ENCODE results near the gene TYROBP. TPM values are rescaled to one million over a fixed set of nuclear protein-coding genes. Genes with fewer than 3 reads are reported as not detected.

The TYROBP gene
- total and polyA plus RNA-seq, 2 of the 8 experiments (the other 6 are each of a cell fraction or from before 2014, with no cell fraction given): 0.18 TPM; not detected in 1

DNA sequence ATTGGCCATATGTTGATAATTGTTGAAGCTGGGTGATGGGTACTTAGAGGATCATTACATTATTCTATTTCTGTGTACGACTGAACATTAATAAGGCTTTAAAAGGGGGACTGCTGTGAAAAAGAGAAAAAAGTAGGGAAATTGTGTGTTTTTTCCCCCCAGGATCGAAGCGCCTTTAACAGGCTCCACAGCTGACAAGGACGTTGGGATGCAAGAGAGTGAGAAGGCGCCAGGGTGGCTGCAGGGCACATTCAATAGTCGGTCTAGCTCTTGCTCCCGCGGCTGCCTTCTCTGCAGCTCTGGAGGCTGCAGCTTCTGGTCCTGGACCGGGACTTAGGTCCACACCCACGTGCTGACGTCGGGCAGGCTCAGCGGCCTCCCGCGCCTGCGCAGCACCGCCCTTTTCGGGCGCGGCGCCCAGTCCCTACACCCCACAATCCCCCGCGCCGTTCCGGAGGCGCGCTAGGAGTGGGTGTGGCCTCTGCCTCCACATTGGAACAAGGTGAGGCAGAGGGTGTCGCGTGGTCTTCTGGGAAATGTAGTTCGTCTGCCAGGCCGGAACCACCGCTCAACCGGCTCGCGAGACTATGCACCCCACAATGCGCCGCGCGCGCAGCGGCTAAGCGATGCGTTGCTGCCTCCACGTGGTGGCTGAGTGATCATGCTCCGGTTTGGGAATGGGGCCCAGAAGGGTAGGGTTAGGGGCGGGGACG lies 23.2 kb upstream of the TYROBP start (continued):
- TF ChIP-seq, protein P1, sequence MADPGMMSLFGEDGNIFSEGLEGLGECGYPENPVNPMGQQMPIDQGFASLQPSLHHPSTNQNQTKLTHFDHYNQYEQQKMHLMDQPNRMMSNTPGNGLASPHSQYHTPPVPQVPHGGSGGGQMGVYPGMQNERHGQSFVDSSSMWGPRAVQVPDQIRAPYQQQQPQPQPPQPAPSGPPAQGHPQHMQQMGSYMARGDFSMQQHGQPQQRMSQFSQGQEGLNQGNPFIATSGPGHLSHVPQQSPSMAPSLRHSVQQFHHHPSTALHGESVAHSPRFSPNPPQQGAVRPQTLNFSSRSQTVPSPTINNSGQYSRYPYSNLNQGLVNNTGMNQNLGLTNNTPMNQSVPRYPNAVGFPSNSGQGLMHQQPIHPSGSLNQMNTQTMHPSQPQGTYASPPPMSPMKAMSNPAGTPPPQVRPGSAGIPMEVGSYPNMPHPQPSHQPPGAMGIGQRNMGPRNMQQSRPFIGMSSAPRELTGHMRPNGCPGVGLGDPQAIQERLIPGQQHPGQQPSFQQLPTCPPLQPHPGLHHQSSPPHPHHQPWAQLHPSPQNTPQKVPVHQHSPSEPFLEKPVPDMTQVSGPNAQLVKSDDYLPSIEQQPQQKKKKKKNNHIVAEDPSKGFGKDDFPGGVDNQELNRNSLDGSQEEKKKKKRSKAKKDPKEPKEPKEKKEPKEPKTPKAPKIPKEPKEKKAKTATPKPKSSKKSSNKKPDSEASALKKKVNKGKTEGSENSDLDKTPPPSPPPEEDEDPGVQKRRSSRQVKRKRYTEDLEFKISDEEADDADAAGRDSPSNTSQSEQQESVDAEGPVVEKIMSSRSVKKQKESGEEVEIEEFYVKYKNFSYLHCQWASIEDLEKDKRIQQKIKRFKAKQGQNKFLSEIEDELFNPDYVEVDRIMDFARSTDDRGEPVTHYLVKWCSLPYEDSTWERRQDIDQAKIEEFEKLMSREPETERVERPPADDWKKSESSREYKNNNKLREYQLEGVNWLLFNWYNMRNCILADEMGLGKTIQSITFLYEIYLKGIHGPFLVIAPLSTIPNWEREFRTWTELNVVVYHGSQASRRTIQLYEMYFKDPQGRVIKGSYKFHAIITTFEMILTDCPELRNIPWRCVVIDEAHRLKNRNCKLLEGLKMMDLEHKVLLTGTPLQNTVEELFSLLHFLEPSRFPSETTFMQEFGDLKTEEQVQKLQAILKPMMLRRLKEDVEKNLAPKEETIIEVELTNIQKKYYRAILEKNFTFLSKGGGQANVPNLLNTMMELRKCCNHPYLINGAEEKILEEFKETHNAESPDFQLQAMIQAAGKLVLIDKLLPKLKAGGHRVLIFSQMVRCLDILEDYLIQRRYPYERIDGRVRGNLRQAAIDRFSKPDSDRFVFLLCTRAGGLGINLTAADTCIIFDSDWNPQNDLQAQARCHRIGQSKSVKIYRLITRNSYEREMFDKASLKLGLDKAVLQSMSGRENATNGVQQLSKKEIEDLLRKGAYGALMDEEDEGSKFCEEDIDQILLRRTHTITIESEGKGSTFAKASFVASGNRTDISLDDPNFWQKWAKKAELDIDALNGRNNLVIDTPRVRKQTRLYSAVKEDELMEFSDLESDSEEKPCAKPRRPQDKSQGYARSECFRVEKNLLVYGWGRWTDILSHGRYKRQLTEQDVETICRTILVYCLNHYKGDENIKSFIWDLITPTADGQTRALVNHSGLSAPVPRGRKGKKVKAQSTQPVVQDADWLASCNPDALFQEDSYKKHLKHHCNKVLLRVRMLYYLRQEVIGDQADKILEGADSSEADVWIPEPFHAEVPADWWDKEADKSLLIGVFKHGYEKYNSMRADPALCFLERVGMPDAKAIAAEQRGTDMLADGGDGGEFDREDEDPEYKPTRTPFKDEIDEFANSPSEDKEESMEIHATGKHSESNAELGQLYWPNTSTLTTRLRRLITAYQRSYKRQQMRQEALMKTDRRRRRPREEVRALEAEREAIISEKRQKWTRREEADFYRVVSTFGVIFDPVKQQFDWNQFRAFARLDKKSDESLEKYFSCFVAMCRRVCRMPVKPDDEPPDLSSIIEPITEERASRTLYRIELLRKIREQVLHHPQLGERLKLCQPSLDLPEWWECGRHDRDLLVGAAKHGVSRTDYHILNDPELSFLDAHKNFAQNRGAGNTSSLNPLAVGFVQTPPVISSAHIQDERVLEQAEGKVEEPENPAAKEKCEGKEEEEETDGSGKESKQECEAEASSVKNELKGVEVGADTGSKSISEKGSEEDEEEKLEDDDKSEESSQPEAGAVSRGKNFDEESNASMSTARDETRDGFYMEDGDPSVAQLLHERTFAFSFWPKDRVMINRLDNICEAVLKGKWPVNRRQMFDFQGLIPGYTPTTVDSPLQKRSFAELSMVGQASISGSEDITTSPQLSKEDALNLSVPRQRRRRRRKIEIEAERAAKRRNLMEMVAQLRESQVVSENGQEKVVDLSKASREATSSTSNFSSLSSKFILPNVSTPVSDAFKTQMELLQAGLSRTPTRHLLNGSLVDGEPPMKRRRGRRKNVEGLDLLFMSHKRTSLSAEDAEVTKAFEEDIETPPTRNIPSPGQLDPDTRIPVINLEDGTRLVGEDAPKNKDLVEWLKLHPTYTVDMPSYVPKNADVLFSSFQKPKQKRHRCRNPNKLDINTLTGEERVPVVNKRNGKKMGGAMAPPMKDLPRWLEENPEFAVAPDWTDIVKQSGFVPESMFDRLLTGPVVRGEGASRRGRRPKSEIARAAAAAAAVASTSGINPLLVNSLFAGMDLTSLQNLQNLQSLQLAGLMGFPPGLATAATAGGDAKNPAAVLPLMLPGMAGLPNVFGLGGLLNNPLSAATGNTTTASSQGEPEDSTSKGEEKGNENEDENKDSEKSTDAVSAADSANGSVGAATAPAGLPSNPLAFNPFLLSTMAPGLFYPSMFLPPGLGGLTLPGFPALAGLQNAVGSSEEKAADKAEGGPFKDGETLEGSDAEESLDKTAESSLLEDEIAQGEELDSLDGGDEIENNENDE (IDR thresholded peaks at IDR 0.05; ENCODE audit: insufficient replicate concordance, low read length): no peak
- TF ChIP-seq KDM1A (IDR thresholded peaks at IDR 0.05; ENCODE audit: borderline replicate concordance, low read length) (no peak), E2F6 (IDR thresholded peaks at IDR 0.05) (peak; percentile 77), GTF2F1 (IDR thresholded peaks at IDR 0.05; ENCODE audit: borderline replicate concordance, low read depth, low read length) (peak; percentile 16; the same call in 1 of the 2 replicates), ATF2 (IDR thresholded peaks at IDR 0.05; ENCODE audit: low read length) (0 out of 2 replicates have a peak, but pooled peaks have one; percentile 8), TBP (IDR thresholded peaks at IDR 0.05; ENCODE audit: low read depth, low read length) (peak; percentile 80), CBX5 (IDR thresholded peaks at IDR 0.05; ENCODE audit: low read depth, low read length) (no peak)

Data from H1 (cell line).